Astrocyte (in vitro differentiated cells and primary cell): Measurements from ENCODE around the gene TMEM100. TPM values are rescaled to one million over a fixed set of nuclear protein-coding genes. Genes with fewer than 3 reads are reported as not detected.

ENCODE experiments used
- DNase-seq: peaks from one replicate; pipeline ENCODE4 v3.0.0-alpha.2; 2010; ENCODE audit warnings: low read depth
- FAIRE-seq: peaks from 2 replicates; lab custom pipeline; 2011; peaks lifted over from hg19 to GRCh38; lab: Jason Lieb, UNC
- H2AFZ ChIP-seq: 2 replicates; pipeline ENCODE4 v1.6.0; 2012; ENCODE audit warnings: low read depth, low read length, inconsistent platforms
- H3K27ac ChIP-seq: 2 replicates; pipeline ENCODE4 v1.5.1; 2011; ENCODE audit warnings: low read depth, low read length, inconsistent platforms
- H3K27me3 ChIP-seq: 2 replicates; pipeline ENCODE4 v1.6.0; 2011; ENCODE audit warnings: low read length, inconsistent platforms; ENCODE audit not compliant: insufficient read depth
- H3K36me3 ChIP-seq: 2 replicates; pipeline ENCODE4 v1.5.1; 2011; ENCODE audit warnings: low read length, inconsistent platforms; ENCODE audit not compliant: insufficient read depth
- H3K4me1 ChIP-seq: 2 replicates; pipeline ENCODE4 v1.5.1; 2011; ENCODE audit warnings: low read length, inconsistent platforms; ENCODE audit not compliant: insufficient read depth
- H3K4me2 ChIP-seq: 2 replicates; pipeline ENCODE4 v1.6.0; 2012; ENCODE audit warnings: low read length, inconsistent platforms
- H3K4me3 ChIP-seq: 2 replicates; pipeline ENCODE4 v1.5.1; 2011; ENCODE audit warnings: low read depth, mild to moderate bottlenecking, low read length, inconsistent platforms; ENCODE audit not compliant: insufficient read depth
- H3K79me2 ChIP-seq: 2 replicates; pipeline ENCODE4 v1.6.0; 2012; ENCODE audit warnings: mild to moderate bottlenecking, low read length, inconsistent platforms; ENCODE audit not compliant: insufficient read depth
- H3K9ac ChIP-seq: 2 replicates; pipeline ENCODE4 v1.6.0; 2012; ENCODE audit warnings: mild to moderate bottlenecking, low read length, inconsistent platforms
- H3K9me3 ChIP-seq: 2 replicates; pipeline ENCODE4 v1.5.1; 2012; ENCODE audit warnings: low read depth, mild to moderate bottlenecking, low read length, inconsistent platforms; ENCODE audit not compliant: insufficient read depth
- H4K20me1 ChIP-seq: 2 replicates; pipeline ENCODE4 v1.6.0; 2012; ENCODE audit warnings: low read length, inconsistent platforms; ENCODE audit not compliant: insufficient read depth
- H3K27ac Mint-ChIP-seq: one replicate; pipeline ENCODE4 v1.8.0; 2021; ENCODE audit warnings: mild to moderate bottlenecking, mixed read lengths; ENCODE audit not compliant: unreplicated experiment
- H3K27me3 Mint-ChIP-seq: one replicate; pipeline ENCODE4 v1.8.0; 2021; ENCODE audit warnings: low read depth, mixed read lengths; ENCODE audit not compliant: unreplicated experiment
- H3K36me3 Mint-ChIP-seq: one replicate; pipeline ENCODE4 v1.8.0; 2021; ENCODE audit warnings: low read depth, mixed read lengths; ENCODE audit not compliant: unreplicated experiment
- H3K4me1 Mint-ChIP-seq: one replicate; pipeline ENCODE4 v1.8.0; 2021; ENCODE audit warnings: low read depth, mixed read lengths; ENCODE audit not compliant: unreplicated experiment
- H3K4me3 Mint-ChIP-seq: one replicate; pipeline ENCODE4 v1.8.0; 2021; ENCODE audit warnings: mild to moderate bottlenecking, moderate library complexity, mixed read lengths; ENCODE audit not compliant: unreplicated experiment
- H3K9me3 Mint-ChIP-seq: one replicate; pipeline ENCODE4 v1.8.0; 2021; ENCODE audit warnings: mild to moderate bottlenecking, mixed read lengths; ENCODE audit not compliant: unreplicated experiment
- EZH2 ChIP-seq: IDR thresholded peaks from 2 replicates; pipeline ENCODE4 v1.6.1; 2012; ENCODE audit warnings: mild to moderate bottlenecking, low read length, inconsistent platforms; ENCODE audit not compliant: insufficient read depth
- total RNA-seq: library from RNA; stranded (reverse); gene quantifications from 2 replicates; pipeline ENCODE4 v1.2.1, GENCODE V29; 2021
- TF ChIP-seq, protein P1 (sequence below): IDR thresholded peaks from 2 replicates; pipeline ENCODE4 v1.5.1; 2011; ENCODE audit warnings: low read depth, mild to moderate bottlenecking, inconsistent platforms, low read length, moderate library complexity; ENCODE audit not compliant: insufficient read depth

The TMEM100 gene
- total RNA-seq, 1 donor from 2014 or later, result 7.3 TPM

DNA sequence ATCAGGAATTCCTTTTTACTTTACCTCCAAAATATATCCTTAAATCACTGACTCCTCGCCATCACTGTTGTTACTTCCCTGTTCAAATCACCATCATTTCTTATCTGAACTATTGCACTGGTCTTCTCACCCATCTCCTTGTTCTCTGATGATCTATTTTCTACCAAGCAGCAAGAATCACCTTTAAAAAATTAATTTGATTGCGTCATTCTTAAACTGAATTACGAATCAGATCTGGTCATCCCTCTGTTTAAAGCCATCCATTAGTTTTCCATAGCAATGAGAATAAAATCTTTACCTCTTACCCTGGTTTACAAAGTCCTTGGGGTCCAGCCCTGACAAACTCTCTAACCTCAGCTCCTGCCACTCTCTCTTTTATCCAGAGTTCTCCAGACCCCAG is 42.8 kb upstream of the TMEM100 start:
- peaks cover 22% of the 10 kb centered on the region for H3K79me2 ChIP-seq
- H3K27ac Mint-ChIP-seq, result no peak overlapping the region
- no peaks in the 10 kb centered on the region for H3K27me3 ChIP-seq
- H3K9ac ChIP-seq, result no peak overlapping the region
- no peak overlapping the region for H3K4me2 ChIP-seq
- H3K4me3 ChIP-seq, result no peak overlapping the region
- FAIRE-seq, result no peak
- H3K9me3 ChIP-seq, result no peaks in the 10 kb centered on the region
- H4K20me1 ChIP-seq, result peaks cover 48% of the 10 kb centered on the region
- no peak overlapping the region for H3K27ac ChIP-seq
- H3K9me3 Mint-ChIP-seq, result no peaks in the 10 kb centered on the region
- no peaks in the 10 kb centered on the region for H3K4me1 Mint-ChIP-seq
- no peaks in the 10 kb centered on the region for H3K36me3 ChIP-seq
- H3K27me3 Mint-ChIP-seq, result no peaks in the 10 kb centered on the region
- H3K4me3 Mint-ChIP-seq, result no peak overlapping the region
- H3K4me1 ChIP-seq, result no peaks in the 10 kb centered on the region
- DNase-seq, result no peak
- H3K36me3 Mint-ChIP-seq, result no peaks in the 10 kb centered on the region
- H2AFZ ChIP-seq, result no peak overlapping the region
- TF ChIP-seq, protein P1, sequence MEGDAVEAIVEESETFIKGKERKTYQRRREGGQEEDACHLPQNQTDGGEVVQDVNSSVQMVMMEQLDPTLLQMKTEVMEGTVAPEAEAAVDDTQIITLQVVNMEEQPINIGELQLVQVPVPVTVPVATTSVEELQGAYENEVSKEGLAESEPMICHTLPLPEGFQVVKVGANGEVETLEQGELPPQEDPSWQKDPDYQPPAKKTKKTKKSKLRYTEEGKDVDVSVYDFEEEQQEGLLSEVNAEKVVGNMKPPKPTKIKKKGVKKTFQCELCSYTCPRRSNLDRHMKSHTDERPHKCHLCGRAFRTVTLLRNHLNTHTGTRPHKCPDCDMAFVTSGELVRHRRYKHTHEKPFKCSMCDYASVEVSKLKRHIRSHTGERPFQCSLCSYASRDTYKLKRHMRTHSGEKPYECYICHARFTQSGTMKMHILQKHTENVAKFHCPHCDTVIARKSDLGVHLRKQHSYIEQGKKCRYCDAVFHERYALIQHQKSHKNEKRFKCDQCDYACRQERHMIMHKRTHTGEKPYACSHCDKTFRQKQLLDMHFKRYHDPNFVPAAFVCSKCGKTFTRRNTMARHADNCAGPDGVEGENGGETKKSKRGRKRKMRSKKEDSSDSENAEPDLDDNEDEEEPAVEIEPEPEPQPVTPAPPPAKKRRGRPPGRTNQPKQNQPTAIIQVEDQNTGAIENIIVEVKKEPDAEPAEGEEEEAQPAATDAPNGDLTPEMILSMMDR, result no peak
- no peak for TF ChIP-seq EZH2

DNA sequence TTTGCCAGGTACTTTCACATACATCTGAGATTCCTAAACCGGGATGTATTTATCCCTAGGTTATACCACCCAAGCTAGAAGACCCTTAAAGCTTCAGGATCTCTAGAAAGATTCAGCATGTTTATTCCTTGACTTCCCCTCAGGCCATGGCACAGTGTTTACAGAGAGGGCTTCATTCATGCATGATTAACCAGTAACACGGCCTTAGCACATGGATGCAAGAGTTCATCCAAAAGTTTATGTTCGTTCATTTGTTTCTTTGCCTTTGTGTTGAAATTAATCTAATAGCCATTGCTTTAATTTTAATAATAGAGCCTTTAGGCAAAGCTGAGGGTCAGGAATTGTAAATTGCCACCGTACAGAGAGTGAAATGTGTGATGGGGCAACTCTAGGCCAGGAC is 41.9 kb upstream of the TMEM100 start:
- H3K4me3 ChIP-seq, result no peak overlapping the region
- Mint-ChIP-seq H3K9me3 (no peaks in the 10 kb centered on the region), H3K4me1 (no peaks in the 10 kb centered on the region), H3K27me3 (no peaks in the 10 kb centered on the region), H3K4me3 (no peak overlapping the region), H3K27ac (no peak overlapping the region), H3K36me3 (no peaks in the 10 kb centered on the region)
- H3K4me1 ChIP-seq, result no peaks in the 10 kb centered on the region
- no peak overlapping the region for H3K4me2 ChIP-seq
- H3K27ac ChIP-seq, result no peak overlapping the region
- no peak overlapping the region for H3K9ac ChIP-seq
- no peak overlapping the region for H2AFZ ChIP-seq
- H3K9me3 ChIP-seq, result no peaks in the 10 kb centered on the region
- DNase-seq (no peak), FAIRE-seq (no peak)
- no peaks in the 10 kb centered on the region for H3K36me3 ChIP-seq
- H4K20me1 ChIP-seq, result peaks cover 47% of the 10 kb centered on the region
- no peaks in the 10 kb centered on the region for H3K27me3 ChIP-seq
- TF ChIP-seq, protein P1, result no peak
- TF ChIP-seq EZH2, result no peak
- peaks cover 24% of the 10 kb centered on the region for H3K79me2 ChIP-seq

DNA sequence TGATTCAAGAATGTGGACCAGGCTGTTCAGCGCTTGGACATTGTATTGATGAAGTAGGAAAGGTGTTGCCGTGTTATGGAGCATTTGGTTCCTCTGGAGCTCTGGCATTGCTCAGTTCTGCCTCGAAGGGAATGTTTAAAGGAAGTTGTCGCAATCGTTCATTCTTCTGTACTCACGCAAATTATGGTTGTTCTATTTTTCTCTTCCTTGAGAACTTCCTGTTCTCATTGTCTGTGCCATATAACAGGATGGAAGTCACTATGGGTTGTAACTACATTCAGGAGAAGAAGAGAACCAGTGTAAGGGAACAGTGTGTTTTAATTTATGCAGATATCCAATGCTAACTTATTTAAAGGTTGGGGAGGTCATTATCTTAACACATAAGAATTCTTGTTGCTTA is 41.2 kb upstream of the TMEM100 start:
- no peaks in the 10 kb centered on the region for H3K36me3 ChIP-seq
- H3K4me1 ChIP-seq, result no peaks in the 10 kb centered on the region
- FAIRE-seq (no peak), DNase-seq (no peak)
- no peak overlapping the region for H3K4me2 ChIP-seq
- no peak overlapping the region for H3K9ac ChIP-seq
- H3K27me3 ChIP-seq, result no peaks in the 10 kb centered on the region
- H3K9me3 ChIP-seq, result no peaks in the 10 kb centered on the region
- no peak for TF ChIP-seq EZH2
- TF ChIP-seq, protein P1, result no peak
- H2AFZ ChIP-seq, result no peak overlapping the region
- Mint-ChIP-seq H3K27ac (no peak overlapping the region), H3K4me1 (no peaks in the 10 kb centered on the region), H3K27me3 (no peaks in the 10 kb centered on the region), H3K9me3 (no peaks in the 10 kb centered on the region), H3K4me3 (no peak overlapping the region), H3K36me3 (no peaks in the 10 kb centered on the region)
- H3K79me2 ChIP-seq, result peaks cover 31% of the 10 kb centered on the region
- H3K4me3 ChIP-seq, result no peak overlapping the region
- peaks cover 53% of the 10 kb centered on the region for H4K20me1 ChIP-seq
- no peak overlapping the region for H3K27ac ChIP-seq
